Gastrocnemius medialis (tissue), 4 donors: ENCODE results near the gene RORC. TPM values are rescaled to one million over a fixed set of nuclear protein-coding genes. Genes with fewer than 3 reads are reported as not detected.

Experiments
- ATAC-seq, 2 donors: fragments of 150-250 bp; one replicate each; pipeline ENCODE4 v1.9.1; 2016
- DNase-seq, 2 donors: peaks; one replicate each; pipeline ENCODE4 v3.0.0-alpha.2; 2019
- H3K27ac ChIP-seq, 4 donors: fragments of 200-600 bp; sonication (generic); 1 replicate in 1 of 4; 2 replicates in 3 of 4; pipeline ENCODE4 v1.5.1; 2016 to 2018; ENCODE audit warnings: mild to moderate bottlenecking in 2 of 4, moderate library complexity in 1 of 4
- H3K27me3 ChIP-seq, 3 donors: fragments of 200-600 bp; sonication (generic) in 2 of 3; 1 replicate in 1 of 3; 2 replicates in 2 of 3; pipeline versions ENCODE4 v1.5.1 to v1.6.0; 2016 to 2019; ENCODE audit warnings: mild to moderate bottlenecking in 1 of 3, moderate library complexity in 1 of 3
- H3K36me3 ChIP-seq, 2 donors: fragments of 200-600 bp; sonication (generic) in 1 of 2; one replicate each; pipeline ENCODE4 v1.5.1; 2017 to 2018
- H3K4me1 ChIP-seq, 2 donors: fragments of 200-600 bp; sonication (generic) in 1 of 2; one replicate each; pipeline ENCODE4 v1.5.1; 2016 to 2017; ENCODE audit warnings: mild to moderate bottlenecking in 2 of 2
- H3K4me3 ChIP-seq, 4 donors: fragments of 200-600 bp; sonication (generic) in 3 of 4; 1 replicate in 1 of 4; 2 replicates in 3 of 4; pipeline ENCODE4 v1.5.1; 2016 to 2019; ENCODE audit warnings: mild to moderate bottlenecking in 2 of 4
- H3K9me3 ChIP-seq, 3 donors: fragments of 200-600 bp; sonication (generic) in 2 of 3; 1 replicate in 1 of 3; 2 replicates in 2 of 3; pipeline ENCODE4 v1.5.1; 2016 to 2019
- CTCF ChIP-seq, 5 experiments: fragments of 450-650 bp in 3 of 5; fragments of 200-600 bp in 2 of 5; sonication (generic) in 2 of 5; IDR thresholded peaks in 4 of 5; conservative IDR thresholded peaks in 1 of 5; 1 replicate in 4 of 5; 2 replicates in 1 of 5; pipeline ENCODE4 v1.5.1; 2016 to 2019; ENCODE audit warnings: antibody characterized with exemption in 5 of 5, mild to moderate bottlenecking in 3 of 5, moderate library complexity in 3 of 5
- POLR2A ChIP-seq, 2 donors: fragments of 450-650 bp; IDR thresholded peaks; one replicate each; pipeline ENCODE4 v1.6.1; 2017; ENCODE audit warnings: antibody characterized with exemption in 2 of 2, mild to moderate bottlenecking in 2 of 2, moderate library complexity in 2 of 2
- in situ Hi-C, 4 donors: fragments of 200-750 bp; cut with MboI; loops; one replicate each; pipeline versions ENCODE4 v1.15.0 to v1.8.0; 2017; ENCODE audit warnings: low sequenced_read_pairs in 4 of 4
- intact Hi-C: fragments of 100-400 bp; cut with DNase I; formaldehyde crosslinking; loops from one replicate; pipeline ENCODE4 v1.15.1; 2023; ENCODE audit warnings: low total_unique reads
- total RNA-seq, 4 donors: library from RNA; depleted of rRNA; stranded (reverse); fragments of >200 nt; gene quantifications; one replicate each; pipeline versions ENCODE4 v1.1.0 to v1.2.3, GENCODE V29; 2016

Gene RORC
- total RNA-seq, 4 donors from 2014 or later: 61.3 to 251 (median 163) TPM

GRCh38 chr1:151851886-151852285 lies 20.3 kb upstream of the RORC start:
- TF ChIP-seq CTCF (IDR thresholded peaks at IDR 0.05 in 4 of 5, conservative IDR thresholded peaks at IDR 0.05 in 1 of 5) (no peak), POLR2A (IDR thresholded peaks at IDR 0.05) (no peak)
- no peaks in the 10 kb centered on the region for H3K9me3 ChIP-seq
- ATAC-seq: no peak
- in situ Hi-C loops: no loop called here
- H3K4me1 ChIP-seq: no peaks in the 10 kb centered on the region
- no peak overlapping the region for H3K4me3 ChIP-seq
- intact Hi-C loops: no loop called here
- H3K27ac ChIP-seq: no peak overlapping the region
- peaks cover 0 to 11% (median 4%) of the 10 kb centered on the region in 3 donors for H3K27me3 ChIP-seq
- no peak for DNase-seq
- H3K36me3 ChIP-seq: no peaks in the 10 kb centered on the region

- intact Hi-C loops: no loop called here
- peaks cover 0 to 11% (median 4%) of the 10 kb centered on the region in 3 donors for H3K27me3 ChIP-seq
- ATAC-seq: no peak
These were observed 18.3 kb upstream of the RORC start for GRCh38 chr1:151849871-151850270.

GRCh38 chr1:151849126-151849525 lies 17.5 kb upstream of the RORC start:
- TF ChIP-seq POLR2A (IDR thresholded peaks at IDR 0.05) (no peak), CTCF (IDR thresholded peaks at IDR 0.05 in 4 of 5, conservative IDR thresholded peaks at IDR 0.05 in 1 of 5) (no peak)
- ATAC-seq (no peak), DNase-seq (no peak)
- no peak overlapping the region for H3K27ac ChIP-seq
- no peaks in the 10 kb centered on the region for H3K4me1 ChIP-seq
- intact Hi-C loops: no loop called here
- H3K27me3 ChIP-seq: peaks cover 0 to 11% (median 4%) of the 10 kb centered on the region in 3 donors
- in situ Hi-C loops: loop anchor here in 3 of 4 donors (10.0 to 25.0 kb wide), 3 partner anchors 84 to 262 kb away; partner anchors contain the start of genes MRPL9 (in 1 of the 3) and SNX27 (in 1 of the 3)
- H3K36me3 ChIP-seq: no peaks in the 10 kb centered on the region
- H3K9me3 ChIP-seq: no peaks in the 10 kb centered on the region
- H3K4me3 ChIP-seq: no peak overlapping the region

More at GRCh38 chr1:151849871-151850270, 18.3 kb upstream of the RORC start:
- Histone ChIP-seq H3K27ac (no peak overlapping the region), H3K9me3 (no peaks in the 10 kb centered on the region), H3K4me3 (no peak overlapping the region), H3K36me3 (no peaks in the 10 kb centered on the region), H3K4me1 (no peaks in the 10 kb centered on the region)
- no peak for DNase-seq
- in situ Hi-C loops: loop anchor here in 3 of 4 donors (10.0 to 25.0 kb wide), 3 partner anchors 85 to 263 kb away; partner anchors contain the start of genes MRPL9 (in 1 of the 3) and SNX27 (in 1 of the 3)
- TF ChIP-seq POLR2A (IDR thresholded peaks at IDR 0.05) (no peak), CTCF (IDR thresholded peaks at IDR 0.05 in 4 of 5, conservative IDR thresholded peaks at IDR 0.05 in 1 of 5) (no peak)

GRCh38 chr1:151847867-151848596 lies 16.4 kb upstream of the RORC start:
- Histone ChIP-seq H3K4me3 (no peak overlapping the region), H3K27me3 (peaks cover 0 to 11% (median 4%) of the 10 kb centered on the region in 3 donors), H3K4me1 (no peaks in the 10 kb centered on the region), H3K27ac (no peak overlapping the region), H3K9me3 (no peaks in the 10 kb centered on the region), H3K36me3 (no peaks in the 10 kb centered on the region)
- in situ Hi-C loops (loop anchor here in 3 of 4 donors (10.0 to 25.0 kb wide), 3 partner anchors 83 to 261 kb away; partner anchors contain the start of genes MRPL9 (in 1 of the 3) and SNX27 (in 1 of the 3)), intact Hi-C loops (no loop called here)
- TF ChIP-seq CTCF (IDR thresholded peaks at IDR 0.05 in 4 of 5, conservative IDR thresholded peaks at IDR 0.05 in 1 of 5) (no peak), POLR2A (IDR thresholded peaks at IDR 0.05) (no peak)
- ATAC-seq (no peak), DNase-seq (no peak)
